AG08396 (cell line): ENCODE measurements around the gene CATSPERE.
"Not testable (repeated sequence)": the region's sequence is repeated elsewhere in the genome, so short reads cannot be mapped to it uniquely, and the experiment has no call there.

Experiments used
- DNase-seq: peaks from one replicate; pipeline ENCODE4 v3.0.0; 2012; ENCODE audit warnings: low spot score, mixed read lengths

CATSPERE gene

DNA sequence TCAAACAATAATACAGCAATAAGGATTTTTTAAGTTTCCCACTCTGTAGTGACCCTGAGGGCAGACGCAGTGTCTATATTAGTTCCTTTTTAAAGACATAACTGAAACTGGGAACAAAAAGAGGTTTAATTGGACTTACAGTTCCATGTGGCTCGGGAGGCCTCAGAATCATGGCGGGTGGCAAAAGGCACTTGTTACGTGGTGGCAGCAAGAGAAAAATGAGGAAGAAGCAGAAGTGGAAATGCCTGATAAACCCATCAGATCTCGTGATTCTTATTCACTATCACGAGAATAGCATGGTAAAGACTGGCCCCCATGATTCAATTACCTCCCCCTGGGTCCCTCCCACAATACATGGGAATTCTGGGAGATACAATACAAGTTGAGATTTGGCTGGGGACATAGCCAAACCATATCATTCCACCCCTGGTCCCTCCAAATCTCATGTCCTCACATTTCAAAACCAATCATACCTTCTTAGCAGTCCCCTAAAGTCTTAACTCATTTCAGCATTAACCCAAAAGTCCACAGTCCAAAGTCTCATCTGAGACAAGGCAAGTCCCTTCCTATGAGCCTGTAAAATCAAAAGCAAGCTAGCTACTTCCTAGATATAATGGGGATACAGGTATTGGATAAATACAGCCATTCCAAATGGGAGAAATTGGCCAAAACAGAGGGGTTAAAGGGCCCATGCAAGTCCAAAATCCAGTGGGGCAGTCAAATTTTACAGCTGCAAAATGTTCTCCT is 205.8 kb downstream of the CATSPERE start:
- DNase-seq = not testable (repeated sequence)

DNA sequence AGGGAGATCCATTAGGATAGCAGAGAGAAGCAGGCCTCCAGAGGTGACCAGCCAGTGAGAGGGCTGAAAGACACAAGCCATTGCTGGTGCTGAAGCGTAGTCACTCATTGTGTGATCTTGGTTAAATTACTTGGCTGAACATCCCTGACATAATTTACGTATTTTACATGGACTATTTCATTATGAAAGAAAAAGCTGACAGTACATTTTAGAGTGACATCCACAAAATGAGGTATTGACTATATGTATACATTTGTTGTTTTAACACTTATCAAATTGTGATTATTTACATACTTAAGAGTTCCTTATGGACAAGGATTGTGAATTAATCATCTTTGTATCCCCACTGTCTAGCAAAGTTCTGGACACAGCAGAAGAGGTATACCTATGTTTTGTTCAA is 206.7 kb downstream of the CATSPERE start:
- DNase-seq = no peak

DNA sequence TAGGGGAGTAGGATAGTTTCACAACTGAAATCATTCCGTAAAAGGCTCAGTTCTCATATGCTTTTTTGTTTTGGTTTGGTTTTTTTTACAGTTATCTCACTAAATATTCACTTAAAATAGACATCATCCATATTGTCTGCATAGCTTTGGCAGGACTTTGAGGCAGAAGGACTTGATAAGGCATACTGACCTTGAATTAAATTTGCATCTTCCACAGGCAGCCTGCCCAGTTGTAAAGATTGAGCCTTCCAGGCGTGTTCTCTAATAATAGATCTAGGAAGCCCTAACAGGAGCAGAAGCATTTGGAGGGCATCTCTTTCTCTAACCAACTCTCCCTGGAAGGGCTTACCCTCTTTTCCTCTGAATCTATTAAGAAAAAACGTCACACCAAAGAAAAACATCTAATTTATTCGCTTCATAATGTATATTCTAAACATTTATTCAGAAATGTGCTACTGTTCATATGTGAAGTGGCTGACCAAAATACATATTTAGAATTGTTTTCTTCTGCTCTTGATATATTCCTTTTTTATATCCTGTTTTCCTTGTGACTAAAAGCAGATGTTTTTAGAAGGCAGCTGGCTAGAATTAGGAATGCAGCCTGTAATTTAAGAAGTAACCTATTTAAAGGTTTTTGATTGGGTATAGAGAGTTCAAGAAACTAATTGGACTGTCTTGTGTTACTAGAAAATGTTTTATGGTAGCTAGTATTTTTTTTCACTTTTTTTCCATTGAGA is 212.0 kb downstream of the CATSPERE start:
- DNase-seq = no peak

DNA sequence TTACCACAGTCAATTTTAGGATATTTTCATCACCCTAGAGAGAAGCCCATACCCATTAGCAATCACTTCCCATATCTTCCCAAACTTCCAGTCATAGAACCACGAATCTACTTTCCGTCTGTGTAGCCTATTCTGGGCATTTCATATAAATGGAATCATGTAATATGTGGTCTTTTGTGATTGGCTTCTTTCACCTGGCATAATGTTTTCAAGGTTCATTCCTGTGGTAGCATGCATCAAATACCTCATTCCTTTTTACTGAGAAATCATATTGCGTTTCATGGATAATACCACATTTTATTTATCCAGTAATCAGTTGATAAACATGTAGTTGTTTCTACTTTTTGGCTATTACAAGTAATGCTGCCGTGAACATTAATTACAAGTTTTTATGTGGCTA is 213.4 kb downstream of the CATSPERE start:
- no peak for DNase-seq

DNA sequence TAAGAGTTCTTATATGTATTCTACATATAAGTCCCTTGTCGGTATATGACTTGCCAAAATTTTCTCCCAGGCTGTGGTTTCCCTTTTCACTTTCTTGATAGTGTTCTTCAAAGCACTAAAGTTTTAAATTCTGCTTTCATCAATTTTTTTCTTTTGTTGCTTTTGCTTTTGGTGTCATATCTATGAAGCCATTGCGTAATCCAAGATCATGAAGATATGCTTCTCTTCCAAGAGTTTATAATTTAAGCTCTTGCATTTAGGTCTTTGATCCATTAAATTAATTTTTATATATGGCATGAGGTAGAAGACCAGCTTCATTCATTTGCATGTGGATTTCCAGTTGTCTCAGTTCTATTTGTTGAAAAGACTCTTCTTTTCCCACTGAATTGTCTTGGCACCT is 214.1 kb downstream of the CATSPERE start:
- DNase-seq = no peak

DNA sequence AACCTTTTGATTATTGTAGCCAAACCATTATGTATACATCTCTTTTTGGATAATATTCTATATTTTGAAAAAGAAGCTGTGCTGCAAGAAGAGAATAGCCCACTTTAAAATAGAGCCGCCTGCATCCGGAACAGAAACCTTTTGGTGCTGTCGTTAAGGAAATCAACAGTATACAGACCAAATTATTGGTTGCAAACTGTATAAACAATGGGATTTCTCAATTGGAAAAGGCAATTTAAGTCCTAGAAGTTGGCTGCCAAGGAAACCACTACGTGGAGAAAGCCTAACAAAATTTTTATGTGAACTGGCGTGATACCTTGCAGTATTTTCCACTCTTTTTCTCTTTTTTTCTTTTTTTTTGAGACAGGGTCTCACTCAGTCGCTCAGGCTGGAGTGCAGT is 217.6 kb downstream of the CATSPERE start:
- no peak for DNase-seq

DNA sequence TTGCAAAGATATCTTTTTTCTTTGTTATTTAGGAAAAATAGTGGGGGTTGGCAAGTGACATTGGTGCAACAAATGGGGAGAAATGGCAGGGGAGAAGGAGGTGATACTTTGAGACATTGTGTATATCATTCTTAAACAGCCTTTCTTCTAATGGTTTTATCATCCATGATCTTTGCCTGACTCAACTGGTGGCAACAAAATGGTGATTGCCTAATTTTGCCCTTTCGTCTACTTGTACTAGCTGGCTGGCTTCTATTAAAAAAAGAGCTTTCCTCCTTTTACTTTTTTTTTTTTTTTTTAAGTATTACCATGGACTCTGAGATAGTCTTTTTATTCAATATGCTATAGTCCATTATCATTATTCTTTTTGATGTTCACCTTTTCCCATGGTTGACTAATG is 219.6 kb downstream of the CATSPERE start:
- no peak for DNase-seq

DNA sequence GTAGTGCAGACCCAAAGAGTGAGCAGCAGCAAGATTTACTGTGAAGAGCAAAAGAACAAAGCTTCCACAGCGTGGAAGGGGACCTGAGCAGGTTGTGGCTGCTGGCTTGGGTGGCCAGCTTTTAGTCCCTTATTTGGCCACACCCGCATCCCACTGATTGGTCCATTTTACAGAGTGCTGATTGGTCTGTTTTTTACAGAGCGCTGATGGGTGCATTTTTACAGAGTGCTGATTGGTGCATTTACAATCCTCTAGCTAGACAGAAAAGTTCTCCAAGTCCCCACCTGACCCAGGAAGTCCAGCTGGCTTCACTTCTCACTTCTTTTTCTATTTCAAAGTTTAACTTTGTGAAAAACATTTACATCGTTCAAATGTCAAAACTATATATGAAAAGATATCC is 221.0 kb downstream of the CATSPERE start:
- not testable (repeated sequence) for DNase-seq
